K562 treated with DMSO at 1 percent for 48 hours (cell line): ENCODE data around the gene KRT7. TPM values are rescaled to one million over a fixed set of nuclear protein-coding genes. Genes with fewer than 3 reads are reported as not detected.

Experiments
- total RNA-seq: library from RNA; unstranded; fragments of 300-600 nt; gene quantifications from 2 replicates; pipeline ENCODE4 v1.2.3, GENCODE V29; 2022; ENCODE audit warnings: low replicate concordance; ENCODE audit errors: extremely low read depth

The KRT7 gene
- not detected in 2 replicates for total RNA-seq

GRCh38 chr12:52232674-52233461 lies at the start of gene KRT7:
Gene KRT7, plus strand, starts transcription at chr12:52233243. Its CDS starts 54 bp downstream, at chr12:52233297.

GRCh38 chr12:52191841-52192791 lies 40.9 kb upstream of the KRT7 start, which contains the start of gene KRT80:
Gene KRT80, minus strand, starts transcription at chr12:52192014. Its CDS starts 112 bp downstream, at chr12:52191902.

GRCh38 chr12:52274521-52275120 lies 41.6 kb downstream of the KRT7 start, which contains the start of gene KRT86:
Gene KRT86, plus strand, starts transcription at chr12:52274645. Its CDS starts 27,272 bp downstream, at chr12:52301917.

GRCh38 chr12:52291267-52291935 lies 58.4 kb downstream of the KRT7 start, which contains the start of gene KRT81:
Gene KRT81, minus strand, starts transcription at chr12:52291534. Its CDS starts 69 bp downstream, at chr12:52291465.

Other genes with a start within 250 kb of the KRT7 start
- not detected in 2 replicates for gene TAMALIN, start 226.3 kb upstream of the KRT7 start, total RNA-seq
- gene NR4A1, start 181.8 kb upstream of the KRT7 start, total RNA-seq = not detected in 2 replicates
- gene ATG101, start 163.3 kb upstream of the KRT7 start, total RNA-seq = not detected in 2 replicates
- gene SMIM41, start 153.5 kb upstream of the KRT7 start, total RNA-seq = not detected in 2 replicates
- not detected in 2 replicates for gene KRT80, start 41.2 kb upstream of the KRT7 start, total RNA-seq
- gene KRT86, start 41.4 kb downstream of the KRT7 start, total RNA-seq = not detected in 2 replicates
- gene KRT81, start 58.3 kb downstream of the KRT7 start, total RNA-seq = not detected in 2 replicates
- gene KRT83, start 88.2 kb downstream of the KRT7 start, total RNA-seq = not detected in 2 replicates
- gene KRT85, start 134.2 kb downstream of the KRT7 start, total RNA-seq = not detected in 2 replicates
- not detected in 2 replicates for gene KRT84, start 152.4 kb downstream of the KRT7 start, total RNA-seq
- gene KRT82, start 173.1 kb downstream of the KRT7 start, total RNA-seq = not detected in 2 replicates
- not detected in 2 replicates for gene KRT75, start 201.1 kb downstream of the KRT7 start, total RNA-seq
- not detected in 2 replicates for gene KRT6B, start 218.9 kb downstream of the KRT7 start, total RNA-seq
- gene KRT6C, start 240.6 kb downstream of the KRT7 start, total RNA-seq = not detected in 2 replicates